Activated gamma-delta T cell treated with anti-CD3 and anti-CD28 coated beads, Interleukin-2, amount 50 U/mL, for 16 hours (primary cell): ENCODE results near the gene KCNF1.

ENCODE experiments used
- DNase-seq: peaks from one replicate; pipeline ENCODE4 v3.0.0-alpha.2; 2020; ENCODE audit warnings: low read depth

Gene KCNF1

GRCh38 chr2:10879624-10880585 lies 31.8 kb upstream of the KCNF1 start:
- no peak for DNase-seq

GRCh38 chr2:10880586-10881321 lies 31.0 kb upstream of the KCNF1 start:
- DNase-seq: no peak

- no peak for DNase-seq
Measured at GRCh38 chr2:10882568-10882967, 29.2 kb upstream of the KCNF1 start.

DNA sequence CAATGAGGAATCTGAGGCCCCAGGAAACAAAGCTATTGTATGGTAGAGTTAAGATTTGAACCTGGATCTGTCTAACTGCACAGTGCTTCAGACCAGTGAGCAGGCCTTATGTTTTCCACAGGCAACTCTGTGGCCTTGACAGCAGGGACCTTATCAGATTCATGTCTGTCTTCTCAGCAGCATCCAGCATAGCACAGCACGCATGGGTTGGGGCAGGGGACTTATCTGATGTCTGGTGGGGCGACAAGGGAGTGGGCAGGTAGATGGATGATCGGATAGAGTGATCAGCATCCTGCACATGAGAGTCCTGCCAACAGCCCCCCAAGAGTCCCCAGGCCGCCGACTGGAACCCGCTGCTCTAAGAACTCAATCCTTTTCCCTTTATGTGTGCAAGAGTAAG lies 28.7 kb upstream of the KCNF1 start:
- no peak for DNase-seq

GRCh38 chr2:10883801-10884478 lies 27.8 kb upstream of the KCNF1 start:
- no peak for DNase-seq

DNA sequence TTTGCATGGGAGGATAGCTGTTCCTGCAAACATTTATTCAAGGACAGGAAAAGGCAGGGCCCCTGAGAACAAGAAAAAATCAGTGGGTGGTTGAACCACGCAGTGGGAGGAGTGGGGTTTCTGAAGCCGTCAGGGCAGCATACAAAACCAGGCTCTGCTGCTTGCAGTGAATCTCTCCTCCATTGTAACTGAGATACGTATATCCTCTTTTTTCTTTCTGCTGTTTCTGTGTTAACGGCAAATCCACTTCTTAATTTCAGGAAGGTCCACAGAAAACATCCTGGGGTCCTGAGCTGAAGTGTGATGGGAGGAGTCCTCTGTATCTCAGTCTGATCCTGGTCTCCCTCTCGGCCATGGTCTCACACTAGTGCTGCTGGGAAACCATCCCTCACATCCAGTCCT lies 27.2 kb upstream of the KCNF1 start:
- no peak for DNase-seq

DNA sequence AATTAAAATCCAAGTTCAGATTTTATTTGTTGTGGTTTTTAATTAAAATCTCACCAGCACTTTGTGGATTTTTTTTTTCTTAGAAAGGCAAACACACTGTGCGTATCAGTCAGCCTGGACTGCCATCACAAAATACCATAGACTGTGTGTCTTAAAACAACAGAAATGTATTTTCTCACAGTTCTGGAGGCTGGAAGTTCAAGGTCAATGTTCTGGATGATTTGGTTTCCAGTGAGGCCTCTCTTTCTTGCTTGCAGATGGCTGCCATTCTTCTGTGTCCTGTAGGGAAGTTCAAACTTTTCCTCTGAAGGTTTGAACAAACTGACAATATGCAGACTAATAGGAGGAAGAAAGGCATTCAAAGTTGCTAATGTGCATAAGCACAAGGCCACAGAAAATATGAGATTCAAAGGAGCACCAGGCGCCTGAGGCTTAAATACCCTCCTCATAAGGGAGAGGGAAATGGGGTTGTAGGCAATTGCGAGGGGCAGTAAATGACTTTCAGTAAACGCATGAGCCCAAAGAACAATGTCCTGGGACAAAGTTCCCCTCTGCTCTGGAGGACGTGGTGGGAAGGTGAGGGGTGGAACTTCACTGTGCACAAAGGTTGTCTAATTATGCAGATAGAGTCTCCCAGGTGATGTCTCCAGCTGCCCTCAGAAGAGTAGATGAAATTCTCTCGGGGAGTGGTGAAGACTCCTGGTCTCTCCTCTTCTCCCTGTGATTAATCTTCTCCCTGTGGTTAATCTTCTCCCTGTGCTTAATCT lies 26.5 kb upstream of the KCNF1 start:
- no peak for DNase-seq

- DNase-seq: no peak
Measured at GRCh38 chr2:10887476-10887875, 24.3 kb upstream of the KCNF1 start.

- no peak for DNase-seq
Measured at GRCh38 chr2:10889651-10890215, 22.0 kb upstream of the KCNF1 start.

DNA sequence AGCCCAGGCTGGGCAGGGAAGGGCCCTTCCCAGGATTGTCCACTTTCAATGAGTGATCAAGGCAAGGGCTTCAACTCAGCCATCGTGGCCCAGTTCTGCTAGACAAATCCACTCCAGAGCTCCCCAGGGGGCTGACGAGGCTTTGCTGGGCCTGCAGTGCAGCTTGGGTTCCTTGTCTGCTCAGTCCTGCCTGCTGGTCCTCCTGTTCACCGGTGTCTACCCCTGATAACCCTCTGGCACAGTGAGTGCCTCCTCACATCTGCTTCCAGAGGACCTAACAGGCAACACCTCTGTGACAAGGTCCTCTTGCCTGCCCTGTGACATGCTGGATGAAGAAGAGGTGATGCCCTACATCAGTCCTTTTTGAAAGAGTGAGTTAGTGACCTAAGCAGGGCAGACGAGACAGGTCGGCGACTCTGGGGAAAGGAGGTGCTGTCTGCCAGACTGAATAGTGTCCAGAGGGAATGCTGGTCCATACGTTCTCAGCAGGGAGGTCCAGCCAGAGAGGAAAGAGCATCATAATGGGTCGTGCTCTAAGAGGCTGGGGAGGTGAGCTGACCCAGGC lies 20.9 kb upstream of the KCNF1 start:
- no peak for DNase-seq

DNA sequence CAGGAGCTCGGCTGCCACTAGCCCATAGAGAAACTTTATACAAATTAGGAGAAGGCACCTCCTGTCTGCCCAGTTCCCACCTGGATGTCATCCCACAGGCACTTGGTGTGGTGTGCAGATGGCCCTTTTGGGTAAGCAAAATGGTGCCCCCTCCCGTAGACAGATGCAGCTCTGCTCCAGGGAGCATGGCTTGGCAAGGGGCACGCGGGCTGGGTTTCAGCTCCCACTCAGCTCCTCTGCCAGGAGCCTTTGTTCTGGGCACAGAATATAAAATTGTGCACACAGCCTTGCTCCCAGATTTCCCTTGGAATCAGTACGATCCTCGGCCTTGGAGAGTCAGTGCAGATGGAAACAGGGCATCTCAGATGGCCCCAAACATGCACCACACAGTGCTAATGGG lies 20.3 kb upstream of the KCNF1 start:
- no peak for DNase-seq

- no peak for DNase-seq
Measured at GRCh38 chr2:10891848-10892247, 19.9 kb upstream of the KCNF1 start.

- DNase-seq: no peak
Measured at GRCh38 chr2:10892316-10892715, 19.4 kb upstream of the KCNF1 start.

GRCh38 chr2:10892796-10893350 lies 18.9 kb upstream of the KCNF1 start:
- DNase-seq: no peak

DNA sequence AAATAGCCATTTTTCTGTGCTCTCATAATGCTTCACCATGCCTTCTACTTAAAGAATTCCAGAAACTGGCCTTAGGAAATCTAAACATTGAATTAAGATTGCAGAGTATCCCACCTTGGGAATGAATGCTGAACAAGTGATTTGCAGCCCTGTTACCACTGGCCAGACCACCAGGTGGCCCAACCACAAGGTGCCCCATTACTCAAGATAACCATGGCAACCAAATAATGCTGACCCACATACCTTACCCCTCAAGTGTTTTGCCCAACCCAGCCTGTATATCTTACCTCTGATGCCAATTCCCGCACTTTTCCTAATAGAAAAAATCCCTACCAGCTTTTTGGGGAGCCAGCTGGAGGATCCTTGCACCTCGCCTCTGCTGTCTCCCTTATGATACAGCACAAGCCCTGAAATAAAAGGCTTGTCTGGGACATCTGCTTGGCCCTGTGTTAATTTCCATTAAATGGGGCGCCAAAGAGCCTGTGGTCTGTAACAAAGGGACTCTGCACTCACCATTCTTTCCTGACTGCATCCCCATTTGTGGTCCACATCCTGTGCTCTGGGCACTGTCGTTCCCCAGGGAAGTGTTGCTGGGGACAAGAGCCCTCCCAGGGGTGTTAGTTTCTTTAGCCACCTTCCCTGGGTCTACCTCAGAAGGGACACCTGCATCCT lies 17.3 kb upstream of the KCNF1 start:
- no peak for DNase-seq

GRCh38 chr2:10895231-10895630 lies 16.5 kb upstream of the KCNF1 start:
- no peak for DNase-seq

GRCh38 chr2:10897956-10898355 lies 13.8 kb upstream of the KCNF1 start:
- no peak for DNase-seq

- no peak for DNase-seq
Measured at GRCh38 chr2:10900216-10901109, 11.3 kb upstream of the KCNF1 start.
